HG03066 (cell line): ENCODE results near the gene ITSN1.
"Not testable (repeated sequence)": the region's sequence is repeated elsewhere in the genome, so short reads cannot be mapped to it uniquely, and the experiment has no call there.

Source experiments
- ATAC-seq: cut with Tn5 transposase; IDR thresholded peaks from one replicate; pipeline ENCODE4 v1.9.1; 2021; ENCODE audit warnings: low read depth; ENCODE audit not compliant: unreplicated experiment

Gene ITSN1

GRCh38 chr21:33904041-33904440 lies 261.7 kb downstream of the ITSN1 start:
- ATAC-seq = no peak

- no peak for ATAC-seq
Observed at GRCh38 chr21:33908760-33909159, 266.5 kb downstream of the ITSN1 start.

GRCh38 chr21:33909756-33910155 lies 267.5 kb downstream of the ITSN1 start:
- ATAC-seq = no peak

- no peak for ATAC-seq
Observed at GRCh38 chr21:33914188-33914587, 271.9 kb downstream of the ITSN1 start.

- ATAC-seq = peak; percentile 100
Observed at GRCh38 chr21:33915368-33916199, 273.3 kb downstream of the ITSN1 start, which contains the start of gene ATP5PO. Gene ATP5PO (minus strand): TSS chr21:33915804. CDS start chr21:33915763, 41 bp downstream.

GRCh38 chr21:33916200-33916567 lies 273.9 kb downstream of the ITSN1 start:
- ATAC-seq = no peak

- ATAC-seq = no peak
Observed at GRCh38 chr21:33917421-33917820, 275.1 kb downstream of the ITSN1 start.

GRCh38 chr21:33924079-33924765 lies 281.9 kb downstream of the ITSN1 start:
- ATAC-seq = peak; percentile 92

GRCh38 chr21:33924766-33925100 lies 282.4 kb downstream of the ITSN1 start:
- no peak for ATAC-seq

GRCh38 chr21:33926248-33926647 lies 283.9 kb downstream of the ITSN1 start:
- not testable (repeated sequence) for ATAC-seq

- not testable (repeated sequence) for ATAC-seq
Observed at GRCh38 chr21:33931052-33931798, 288.9 kb downstream of the ITSN1 start.

GRCh38 chr21:33931799-33932390 lies 289.6 kb downstream of the ITSN1 start:
- ATAC-seq = no peak

- ATAC-seq = no peak
Observed at GRCh38 chr21:33932731-33933130, 290.4 kb downstream of the ITSN1 start.

- no peak for ATAC-seq
Observed at GRCh38 chr21:33936301-33937038, 294.2 kb downstream of the ITSN1 start.

- ATAC-seq = no peak
Observed at GRCh38 chr21:33937146-33937545, 294.8 kb downstream of the ITSN1 start.

GRCh38 chr21:33937931-33938339 lies 295.6 kb downstream of the ITSN1 start:
- ATAC-seq = no peak

GRCh38 chr21:33938381-33938780 lies 296.1 kb downstream of the ITSN1 start:
- ATAC-seq = no peak

GRCh38 chr21:33939226-33939625 lies 296.9 kb downstream of the ITSN1 start:
- ATAC-seq = no peak

- ATAC-seq = no peak
Observed at GRCh38 chr21:33940164-33940880, 298.0 kb downstream of the ITSN1 start.

GRCh38 chr21:33940881-33941245 lies 298.6 kb downstream of the ITSN1 start:
- no peak for ATAC-seq
